ENCODE measurements around the gene BMX.

Gene BMX

GRCh38 chrX:15522464-15522863 is 21.9 kb downstream of the BMX start:
- peaks cover 6% of the 10 kb centered on the region; the same call in 1 of the 2 replicates for H3K27me3 ChIP-seq (ENCODE audit: low read depth, low read length)
- no peaks in the 10 kb centered on the region for H3K36me3 ChIP-seq (replicated peaks; ENCODE audit: low read depth, low read length)
- no peak overlapping the region for H3K27ac ChIP-seq (ENCODE audit: low read length)
- H3K4me3 ChIP-seq (ENCODE audit: low read length): no peak overlapping the region
- no peaks in the 10 kb centered on the region for H3K9me3 ChIP-seq (ENCODE audit: insufficient read depth, low read length)
- H2AFZ ChIP-seq (ENCODE audit: low read depth, low read length): no peak overlapping the region
- no peaks in the 10 kb centered on the region for H4K20me1 ChIP-seq (ENCODE audit: insufficient read depth, low read length)
- no peaks in the 10 kb centered on the region for H3K4me1 ChIP-seq (ENCODE audit: low read length)
- no peaks in the 10 kb centered on the region for H3K79me2 ChIP-seq (ENCODE audit: low read length)
- H3K4me2 ChIP-seq (ENCODE audit: low read length): no peak overlapping the region
- TF ChIP-seq CTCF (IDR thresholded peaks at IDR 0.05; ENCODE audit: low read depth, low read length): no peak
- TF ChIP-seq EZH2phosphoT487 (IDR thresholded peaks at IDR 0.05; ENCODE audit: low read depth): no peak
- no peak overlapping the region for H3K9ac ChIP-seq (ENCODE audit: low read length)

GRCh38 chrX:15523088-15523487 is 22.5 kb downstream of the BMX start:
- H3K79me2 ChIP-seq (ENCODE audit: low read length): no peaks in the 10 kb centered on the region
- H3K9me3 ChIP-seq (ENCODE audit: insufficient read depth, low read length): no peaks in the 10 kb centered on the region
- no peak for TF ChIP-seq EZH2phosphoT487 (IDR thresholded peaks at IDR 0.05; ENCODE audit: low read depth)
- no peak for TF ChIP-seq CTCF (IDR thresholded peaks at IDR 0.05; ENCODE audit: low read depth, low read length)
- no peaks in the 10 kb centered on the region for H3K36me3 ChIP-seq (replicated peaks; ENCODE audit: low read depth, low read length)
- no peak overlapping the region for H3K4me2 ChIP-seq (ENCODE audit: low read length)
- no peak overlapping the region for H3K27ac ChIP-seq (ENCODE audit: low read length)
- H3K4me3 ChIP-seq (ENCODE audit: low read length): no peak overlapping the region
- no peak overlapping the region for H2AFZ ChIP-seq (ENCODE audit: low read depth, low read length)
- no peaks in the 10 kb centered on the region for H3K4me1 ChIP-seq (ENCODE audit: low read length)
- H4K20me1 ChIP-seq (ENCODE audit: insufficient read depth, low read length): no peaks in the 10 kb centered on the region
- H3K9ac ChIP-seq (ENCODE audit: low read length): no peak overlapping the region
- peaks cover 6% of the 10 kb centered on the region; the same call in 1 of the 2 replicates for H3K27me3 ChIP-seq (ENCODE audit: low read depth, low read length)

GRCh38 chrX:15524417-15524816 is 23.8 kb downstream of the BMX start:
- Histone ChIP-seq H3K9me3 (ENCODE audit: insufficient read depth, low read length) (no peaks in the 10 kb centered on the region), H3K27ac (ENCODE audit: low read length) (no peak overlapping the region), H3K36me3 (replicated peaks; ENCODE audit: low read depth, low read length) (no peaks in the 10 kb centered on the region), H3K4me3 (ENCODE audit: low read length) (no peak overlapping the region), H3K4me2 (ENCODE audit: low read length) (no peak overlapping the region), H3K9ac (ENCODE audit: low read length) (no peak overlapping the region), H3K27me3 (ENCODE audit: low read depth, low read length) (peaks cover 6% of the 10 kb centered on the region; the same call in 1 of the 2 replicates), H3K79me2 (ENCODE audit: low read length) (no peaks in the 10 kb centered on the region), H2AFZ (ENCODE audit: low read depth, low read length) (no peak overlapping the region), H4K20me1 (ENCODE audit: insufficient read depth, low read length) (no peaks in the 10 kb centered on the region), H3K4me1 (ENCODE audit: low read length) (no peaks in the 10 kb centered on the region)
- TF ChIP-seq CTCF (IDR thresholded peaks at IDR 0.05; ENCODE audit: low read depth, low read length) (no peak), EZH2phosphoT487 (IDR thresholded peaks at IDR 0.05; ENCODE audit: low read depth) (no peak)

- H3K27ac ChIP-seq (ENCODE audit: low read length): no peak overlapping the region
- no peaks in the 10 kb centered on the region for H4K20me1 ChIP-seq (ENCODE audit: insufficient read depth, low read length)
- H3K4me3 ChIP-seq (ENCODE audit: low read length): no peak overlapping the region
- no peaks in the 10 kb centered on the region for H3K36me3 ChIP-seq (replicated peaks; ENCODE audit: low read depth, low read length)
- no peaks in the 10 kb centered on the region for H3K79me2 ChIP-seq (ENCODE audit: low read length)
- H3K9me3 ChIP-seq (ENCODE audit: insufficient read depth, low read length): no peaks in the 10 kb centered on the region
- no peak overlapping the region for H3K4me2 ChIP-seq (ENCODE audit: low read length)
- H3K27me3 ChIP-seq (ENCODE audit: low read depth, low read length): peaks cover 6% of the 10 kb centered on the region; the same call in 1 of the 2 replicates
- TF ChIP-seq EZH2phosphoT487 (IDR thresholded peaks at IDR 0.05; ENCODE audit: low read depth) (no peak), CTCF (IDR thresholded peaks at IDR 0.05; ENCODE audit: low read depth, low read length) (no peak)
- no peak overlapping the region for H2AFZ ChIP-seq (ENCODE audit: low read depth, low read length)
- no peaks in the 10 kb centered on the region for H3K4me1 ChIP-seq (ENCODE audit: low read length)
- H3K9ac ChIP-seq (ENCODE audit: low read length): no peak overlapping the region
Measured at GRCh38 chrX:15525664-15526416, 25.2 kb downstream of the BMX start.

All from OCI-LY3 (cell line).